HEK293 (cell line): Measurements from ENCODE around the gene RARS1.
"Not testable (repeated sequence)": the region's sequence is repeated elsewhere in the genome, so short reads cannot be mapped to it uniquely, and the experiment has no call there.

Experiments used
- CTCF ChIA-PET: fragments of 350-600 bp; formaldehyde crosslinking; extraction: SDS; loops from one replicate; lab custom pipeline; 2021; ENCODE audit warnings: antibody characterized with exemption; lab: Yijun Ruan, JAX
- POLR2A ChIA-PET: fragments of 300-600 bp; formaldehyde crosslinking; extraction: SDS; loops from one replicate; lab custom pipeline; 2020; ENCODE audit warnings: antibody characterized with exemption, inconsistent platforms; lab: Yijun Ruan, JAX
- H3K27ac ChIP-seq: fragments of 200-500 bp; sonication (Bioruptor generic); 2 replicates; pipeline ENCODE4 v1.5.1; 2014; ENCODE audit warnings: low read depth, low read length, control low read depth, inconsistent platforms; ENCODE audit errors: extremely low read depth
- H3K36me3 ChIP-seq, 2 experiments: fragments of 200-500 bp in 1 of 2; sonication (Bioruptor generic) in 1 of 2; 1 replicate in 1 of 2; 2 replicates in 1 of 2; pipeline ENCODE4 v1.5.1; 2014 to 2017; ENCODE audit warnings: inconsistent platforms in 2 of 2, low read length in 2 of 2; ENCODE audit not compliant: control insufficient read depth in 2 of 2, insufficient read depth in 1 of 2
- H3K4me1 ChIP-seq: fragments of 200-500 bp; sonication (Bioruptor generic); 2 replicates; pipeline ENCODE4 v1.5.1; 2014; ENCODE audit warnings: mild to moderate bottlenecking, low read length, inconsistent platforms; ENCODE audit not compliant: control insufficient read depth, insufficient read depth
- H3K4me3 ChIP-seq: 2 replicates; pipeline ENCODE4 v1.5.1; 2011; ENCODE audit warnings: low read depth, mild to moderate bottlenecking, control low read depth, low read length, moderate library complexity
- H3K9me3 ChIP-seq: fragments of 200-500 bp; sonication (Bioruptor generic); 2 replicates; pipeline ENCODE4 v1.5.1; 2014; ENCODE audit warnings: low read depth, low read length, inconsistent platforms; ENCODE audit not compliant: control insufficient read depth, insufficient read depth
- ATF2 ChIP-seq: fragments of 450-650 bp; formaldehyde crosslinking; IDR thresholded peaks from 2 replicates; pipeline ENCODE4 v1.5.1; 2016; ENCODE audit warnings: missing biosample characterization, missing genetic modification characterization, low read depth
- BCL11B ChIP-seq: fragments of 450-650 bp; formaldehyde crosslinking; IDR thresholded peaks from 2 replicates; pipeline ENCODE4 v1.5.1; 2016; ENCODE audit warnings: low read depth, missing biosample characterization, missing genetic modification characterization
- EGR2 ChIP-seq: fragments of 450-650 bp; formaldehyde crosslinking; IDR thresholded peaks from 2 replicates; pipeline ENCODE4 v1.5.1; 2016; ENCODE audit warnings: low read depth, missing biosample characterization, missing genetic modification characterization
- GFI1B ChIP-seq: fragments of 450-650 bp; formaldehyde crosslinking; IDR thresholded peaks from 2 replicates; pipeline ENCODE4 v1.5.1; 2016; ENCODE audit warnings: missing biosample characterization, missing genetic modification characterization
- PRDM4 ChIP-seq: fragments of 450-650 bp; formaldehyde crosslinking; IDR thresholded peaks from 2 replicates; pipeline ENCODE4 v1.5.1; 2017; ENCODE audit warnings: missing biosample characterization, missing genetic modification characterization
- TCF7L2 ChIP-seq: IDR thresholded peaks from 2 replicates; pipeline ENCODE4 v1.6.1; 2011; ENCODE audit warnings: low read depth, mild to moderate bottlenecking, inconsistent platforms, low read length, moderate library complexity, borderline replicate concordance
- WT1 ChIP-seq: fragments of 450-650 bp; formaldehyde crosslinking; IDR thresholded peaks from 2 replicates; pipeline ENCODE4 v1.5.1; 2016; ENCODE audit warnings: missing biosample characterization, missing genetic modification characterization
- ZBTB1 ChIP-seq: fragments of 450-650 bp; formaldehyde crosslinking; IDR thresholded peaks from 2 replicates; pipeline ENCODE4 v1.5.1; 2016; ENCODE audit warnings: missing biosample characterization, missing genetic modification characterization
- ZBTB48 ChIP-seq: fragments of 450-650 bp; formaldehyde crosslinking; IDR thresholded peaks from 2 replicates; pipeline ENCODE4 v1.5.1; 2016; ENCODE audit warnings: missing biosample characterization, missing genetic modification characterization
- ZBTB6 ChIP-seq: fragments of 450-650 bp; formaldehyde crosslinking; IDR thresholded peaks from 2 replicates; pipeline ENCODE4 v1.5.1; 2017; ENCODE audit warnings: missing biosample characterization, missing genetic modification characterization
- ZNF148 ChIP-seq: fragments of 450-650 bp; formaldehyde crosslinking; IDR thresholded peaks from 2 replicates; pipeline ENCODE4 v1.5.0; 2017; ENCODE audit warnings: missing biosample characterization, missing genetic modification characterization, borderline replicate concordance
- ZNF18 ChIP-seq: fragments of 450-650 bp; formaldehyde crosslinking; IDR thresholded peaks from 2 replicates; pipeline ENCODE4 v1.5.1; 2016; ENCODE audit warnings: missing biosample characterization, missing genetic modification characterization
- ZNF19 ChIP-seq: fragments of 450-650 bp; formaldehyde crosslinking; IDR thresholded peaks from 2 replicates; pipeline ENCODE4; 2016; ENCODE audit warnings: missing biosample characterization, missing genetic modification characterization, low read depth
- ZNF221 ChIP-seq: fragments of 450-650 bp; formaldehyde crosslinking; IDR thresholded peaks from 2 replicates; pipeline ENCODE4 v1.5.1; 2017; ENCODE audit warnings: missing biosample characterization, missing genetic modification characterization, borderline replicate concordance
- ZNF350 ChIP-seq: fragments of 450-650 bp; formaldehyde crosslinking; IDR thresholded peaks from 2 replicates; pipeline ENCODE4 v1.5.0; 2017; ENCODE audit warnings: missing biosample characterization, mild to moderate bottlenecking, missing genetic modification characterization
- ZNF426 ChIP-seq: fragments of 450-650 bp; formaldehyde crosslinking; IDR thresholded peaks from 2 replicates; pipeline ENCODE4 v1.5.1; 2017; ENCODE audit warnings: missing biosample characterization, missing genetic modification characterization, mild to moderate bottlenecking, inconsistent platforms, moderate library complexity
- ZNF585B ChIP-seq: fragments of 450-650 bp; formaldehyde crosslinking; IDR thresholded peaks from 2 replicates; pipeline ENCODE4 v1.5.1; 2016; ENCODE audit warnings: missing biosample characterization, missing genetic modification characterization
- ZNF791 ChIP-seq: fragments of 450-650 bp; formaldehyde crosslinking; IDR thresholded peaks from 2 replicates; pipeline ENCODE4 v1.5.1; 2016; ENCODE audit warnings: missing biosample characterization, missing genetic modification characterization
- ZNF830 ChIP-seq: fragments of 450-650 bp; IDR thresholded peaks from 2 replicates; pipeline ENCODE4 v1.5.0; 2018; ENCODE audit warnings: missing biosample characterization, missing genetic modification characterization, low read depth, mild to moderate bottlenecking, moderate library complexity

Gene RARS1

GRCh38 chr5:168531191-168531590 is 44.9 kb downstream of the RARS1 start:
- no peaks in the 10 kb centered on the region for H3K9me3 ChIP-seq
- TF ChIP-seq ZNF791, result no peak
- TF ChIP-seq ZNF830 (tag by site-specific recombination), result no peak
- TF ChIP-seq ZNF148, result no peak
- TF ChIP-seq ZNF18 (tag by site-specific recombination), result no peak
- TF ChIP-seq PRDM4, result no peak
- no peak for TF ChIP-seq ZNF19 (tag by site-specific recombination)
- TF ChIP-seq ZNF426 (tag by site-specific recombination), result no peak
- no peak for TF ChIP-seq ZBTB48 (tag by site-specific recombination)
- TF ChIP-seq TCF7L2, result no peak
- no peak for TF ChIP-seq BCL11B (tag by site-specific recombination)
- TF ChIP-seq ATF2 (tag by site-specific recombination), result no peak
- no peak for TF ChIP-seq ZNF350 (tag by site-specific recombination)
- no peak for TF ChIP-seq ZBTB1 (tag by site-specific recombination)
- TF ChIP-seq, all 188 proteins: peak for 0
- Histone ChIP-seq H3K4me1 (no peaks in the 10 kb centered on the region), H3K36me3 (no peaks in the 10 kb centered on the region), H3K27ac (no peak overlapping the region), H3K4me3 (no peak overlapping the region)
- POLR2A ChIA-PET, result no interaction called here
- CTCF ChIA-PET, result no interaction called here

GRCh38 chr5:168531987-168532864 is 46.0 kb downstream of the RARS1 start:
- Histone ChIP-seq H3K4me3 (no peak overlapping the region), H3K27ac (no peak overlapping the region), H3K36me3 (no peaks in the 10 kb centered on the region), H3K9me3 (no peaks in the 10 kb centered on the region), H3K4me1 (no peaks in the 10 kb centered on the region)
- TF ChIP-seq WT1 (no peak), EGR2 (tag by site-specific recombination) (no peak), ZNF221 (tag by site-specific recombination) (no peak), GFI1B (tag by site-specific recombination) (no peak), ZBTB6 (tag by site-specific recombination) (no peak), ZNF585B (tag by site-specific recombination) (no peak)
- ChIA-PET POLR2A (no interaction called here), CTCF (interaction anchor here (0.6 kb wide), 1 partner anchor 135 kb away, joined by 3 read pairs; no protein-coding TSS in a partner anchor)

GRCh38 chr5:168534351-168534750 is 48.1 kb downstream of the RARS1 start:
- CTCF ChIA-PET, POLR2A ChIA-PET, H3K9me3 ChIP-seq, H3K4me1 ChIP-seq, H3K27ac ChIP-seq, H3K4me3 ChIP-seq, H3K36me3 ChIP-seq: not testable (repeated sequence)
